ENCODE measurements around the gene COG5.

GRCh38 chr7:107330478-107330877 lies 233.2 kb downstream of the COG5 start:
- TF ChIP-seq EZH2 (IDR thresholded peaks at IDR 0.05; ENCODE audit: borderline replicate concordance): no peak
- no peak for TF ChIP-seq CTCF (IDR thresholded peaks at IDR 0.05; ENCODE audit: poor library complexity)
